ENCODE results near the gene CENPW.
A peak's percentile ranks its signal among the peaks of the same experiment; 100 is the strongest.

CENPW gene

DNA sequence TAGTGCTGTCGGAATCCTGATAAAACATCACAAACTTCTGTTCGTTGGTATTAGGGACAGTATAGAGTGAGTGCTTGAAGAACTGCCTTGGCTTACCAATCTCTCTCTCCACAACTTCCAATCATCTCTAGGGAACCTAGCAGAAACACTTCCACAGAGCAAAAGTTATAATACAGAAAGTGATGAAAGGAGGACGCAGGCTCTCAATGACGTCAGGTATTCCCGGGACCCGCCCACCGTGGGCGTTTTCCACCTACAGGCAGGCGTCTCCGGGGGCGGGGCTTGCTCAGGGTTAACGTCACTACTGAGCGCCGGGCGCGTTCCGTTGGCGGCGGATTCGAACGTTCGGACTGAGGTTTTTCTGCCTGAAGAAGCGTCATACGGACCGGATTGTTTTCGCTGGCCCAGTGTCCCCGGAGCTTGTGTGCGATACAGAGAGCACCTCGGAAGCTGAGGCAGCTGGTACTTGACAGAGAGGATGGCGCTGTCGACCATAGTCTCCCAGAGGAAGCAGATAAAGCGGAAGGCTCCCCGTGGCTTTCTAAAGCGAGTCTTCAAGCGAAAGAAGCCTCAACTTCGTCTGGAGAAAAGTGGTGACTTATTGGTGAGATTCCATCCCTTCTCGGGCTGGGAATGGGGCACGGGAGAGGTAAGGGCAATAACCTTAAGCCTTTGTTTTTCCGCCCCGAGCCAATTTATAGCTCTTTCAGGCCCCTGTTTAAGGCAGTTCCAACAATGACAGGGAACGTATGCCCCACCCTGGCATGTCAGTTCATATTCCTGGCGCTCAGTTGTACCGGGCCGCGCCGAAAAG, at the start of gene CENPW (continued):
- TF ChIP-seq TCF7L2 (IDR thresholded peaks at IDR 0.05; ENCODE audit: borderline replicate concordance, low read depth, low read length) = no peak
- no peak for TF ChIP-seq ZNF792 (tag by site-specific recombination; IDR thresholded peaks at IDR 0.05)
- TF ChIP-seq ZNF391 (tag by site-specific recombination; IDR thresholded peaks at IDR 0.05; ENCODE audit: borderline replicate concordance, low read depth) = no peak
- TF ChIP-seq SETDB1 (IDR thresholded peaks at IDR 0.05; ENCODE audit: insufficient read length, low read length) = peak; percentile 77
- peak; percentile 90 for TF ChIP-seq TRIM28 (IDR thresholded peaks at IDR 0.05; ENCODE audit: borderline replicate concordance, low read length)
- TF ChIP-seq ZSCAN30 (tag by site-specific recombination; IDR thresholded peaks at IDR 0.05) = peak; percentile 20; the same call in 1 of the 2 replicates
- TF ChIP-seq, protein P1, sequence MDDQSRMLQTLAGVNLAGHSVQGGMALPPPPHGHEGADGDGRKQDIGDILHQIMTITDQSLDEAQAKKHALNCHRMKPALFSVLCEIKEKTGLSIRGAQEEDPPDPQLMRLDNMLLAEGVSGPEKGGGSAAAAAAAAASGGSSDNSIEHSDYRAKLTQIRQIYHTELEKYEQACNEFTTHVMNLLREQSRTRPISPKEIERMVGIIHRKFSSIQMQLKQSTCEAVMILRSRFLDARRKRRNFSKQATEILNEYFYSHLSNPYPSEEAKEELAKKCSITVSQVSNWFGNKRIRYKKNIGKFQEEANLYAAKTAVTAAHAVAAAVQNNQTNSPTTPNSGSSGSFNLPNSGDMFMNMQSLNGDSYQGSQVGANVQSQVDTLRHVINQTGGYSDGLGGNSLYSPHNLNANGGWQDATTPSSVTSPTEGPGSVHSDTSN (CRISPR knock-in tag; IDR thresholded peaks at IDR 0.05) = peak; percentile 43; the same call in 1 of the 2 replicates
- TF ChIP-seq ZNF157 (tag by site-specific recombination; IDR thresholded peaks at IDR 0.05) = no peak
- peak; percentile 86 for TF ChIP-seq KLF9 (tag by site-specific recombination; IDR thresholded peaks at IDR 0.05; ENCODE audit: low read depth)
- TF ChIP-seq KLF8 (tag by site-specific recombination; IDR thresholded peaks at IDR 0.05) = peak; percentile 88
- TF ChIP-seq, protein P2, sequence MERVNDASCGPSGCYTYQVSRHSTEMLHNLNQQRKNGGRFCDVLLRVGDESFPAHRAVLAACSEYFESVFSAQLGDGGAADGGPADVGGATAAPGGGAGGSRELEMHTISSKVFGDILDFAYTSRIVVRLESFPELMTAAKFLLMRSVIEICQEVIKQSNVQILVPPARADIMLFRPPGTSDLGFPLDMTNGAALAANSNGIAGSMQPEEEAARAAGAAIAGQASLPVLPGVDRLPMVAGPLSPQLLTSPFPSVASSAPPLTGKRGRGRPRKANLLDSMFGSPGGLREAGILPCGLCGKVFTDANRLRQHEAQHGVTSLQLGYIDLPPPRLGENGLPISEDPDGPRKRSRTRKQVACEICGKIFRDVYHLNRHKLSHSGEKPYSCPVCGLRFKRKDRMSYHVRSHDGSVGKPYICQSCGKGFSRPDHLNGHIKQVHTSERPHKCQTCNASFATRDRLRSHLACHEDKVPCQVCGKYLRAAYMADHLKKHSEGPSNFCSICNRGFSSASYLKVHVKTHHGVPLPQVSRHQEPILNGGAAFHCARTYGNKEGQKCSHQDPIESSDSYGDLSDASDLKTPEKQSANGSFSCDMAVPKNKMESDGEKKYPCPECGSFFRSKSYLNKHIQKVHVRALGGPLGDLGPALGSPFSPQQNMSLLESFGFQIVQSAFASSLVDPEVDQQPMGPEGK (tag by site-specific recombination; IDR thresholded peaks at IDR 0.05) = no peak
- TF ChIP-seq ZNF37A (tag by site-specific recombination; IDR thresholded peaks at IDR 0.05) = no peak
- no peak for TF ChIP-seq ZNF658 (tag by site-specific recombination; IDR thresholded peaks at IDR 0.05)
- TF ChIP-seq ZBTB17 (tag by site-specific recombination; IDR thresholded peaks at IDR 0.05) = peak; percentile 95
- peak; percentile 81 for TF ChIP-seq ZNF335 (tag by site-specific recombination; conservative IDR thresholded peaks at IDR 0.05)
- TF ChIP-seq, protein P3, sequence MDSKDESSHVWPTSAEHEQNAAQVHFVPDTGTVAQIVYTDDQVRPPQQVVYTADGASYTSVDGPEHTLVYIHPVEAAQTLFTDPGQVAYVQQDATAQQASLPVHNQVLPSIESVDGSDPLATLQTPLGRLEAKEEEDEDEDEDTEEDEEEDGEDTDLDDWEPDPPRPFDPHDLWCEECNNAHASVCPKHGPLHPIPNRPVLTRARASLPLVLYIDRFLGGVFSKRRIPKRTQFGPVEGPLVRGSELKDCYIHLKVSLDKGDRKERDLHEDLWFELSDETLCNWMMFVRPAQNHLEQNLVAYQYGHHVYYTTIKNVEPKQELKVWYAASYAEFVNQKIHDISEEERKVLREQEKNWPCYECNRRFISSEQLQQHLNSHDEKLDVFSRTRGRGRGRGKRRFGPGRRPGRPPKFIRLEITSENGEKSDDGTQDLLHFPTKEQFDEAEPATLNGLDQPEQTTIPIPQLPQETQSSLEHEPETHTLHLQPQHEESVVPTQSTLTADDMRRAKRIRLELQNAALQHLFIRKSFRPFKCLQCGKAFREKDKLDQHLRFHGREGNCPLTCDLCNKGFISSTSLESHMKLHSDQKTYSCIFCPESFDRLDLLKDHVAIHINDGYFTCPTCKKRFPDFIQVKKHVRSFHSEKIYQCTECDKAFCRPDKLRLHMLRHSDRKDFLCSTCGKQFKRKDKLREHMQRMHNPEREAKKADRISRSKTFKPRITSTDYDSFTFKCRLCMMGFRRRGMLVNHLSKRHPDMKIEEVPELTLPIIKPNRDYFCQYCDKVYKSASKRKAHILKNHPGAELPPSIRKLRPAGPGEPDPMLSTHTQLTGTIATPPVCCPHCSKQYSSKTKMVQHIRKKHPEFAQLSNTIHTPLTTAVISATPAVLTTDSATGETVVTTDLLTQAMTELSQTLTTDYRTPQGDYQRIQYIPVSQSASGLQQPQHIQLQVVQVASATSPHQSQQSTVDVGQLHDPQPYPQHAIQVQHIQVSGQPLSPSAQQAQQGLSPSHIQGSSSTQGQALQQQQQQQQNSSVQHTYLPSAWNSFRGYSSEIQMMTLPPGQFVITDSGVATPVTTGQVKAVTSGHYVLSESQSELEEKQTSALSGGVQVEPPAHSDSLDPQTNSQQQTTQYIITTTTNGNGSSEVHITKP (tag by site-specific recombination; IDR thresholded peaks at IDR 0.05) = peak; percentile 45; the same call in 1 of the 2 replicates
- TF ChIP-seq ZNF600 (tag by site-specific recombination; IDR thresholded peaks at IDR 0.05) = peak; percentile 56; the same call in 1 of the 2 replicates
- TF ChIP-seq ZNF214 (tag by site-specific recombination; IDR thresholded peaks at IDR 0.05; ENCODE audit: borderline replicate concordance) = no peak
- TF ChIP-seq, protein P4, sequence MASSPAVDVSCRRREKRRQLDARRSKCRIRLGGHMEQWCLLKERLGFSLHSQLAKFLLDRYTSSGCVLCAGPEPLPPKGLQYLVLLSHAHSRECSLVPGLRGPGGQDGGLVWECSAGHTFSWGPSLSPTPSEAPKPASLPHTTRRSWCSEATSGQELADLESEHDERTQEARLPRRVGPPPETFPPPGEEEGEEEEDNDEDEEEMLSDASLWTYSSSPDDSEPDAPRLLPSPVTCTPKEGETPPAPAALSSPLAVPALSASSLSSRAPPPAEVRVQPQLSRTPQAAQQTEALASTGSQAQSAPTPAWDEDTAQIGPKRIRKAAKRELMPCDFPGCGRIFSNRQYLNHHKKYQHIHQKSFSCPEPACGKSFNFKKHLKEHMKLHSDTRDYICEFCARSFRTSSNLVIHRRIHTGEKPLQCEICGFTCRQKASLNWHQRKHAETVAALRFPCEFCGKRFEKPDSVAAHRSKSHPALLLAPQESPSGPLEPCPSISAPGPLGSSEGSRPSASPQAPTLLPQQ (tag by site-specific recombination; IDR thresholded peaks at IDR 0.05) = 0 out of 2 replicates have a peak, but pooled peaks have one; percentile 30
- TF ChIP-seq, protein P5, sequence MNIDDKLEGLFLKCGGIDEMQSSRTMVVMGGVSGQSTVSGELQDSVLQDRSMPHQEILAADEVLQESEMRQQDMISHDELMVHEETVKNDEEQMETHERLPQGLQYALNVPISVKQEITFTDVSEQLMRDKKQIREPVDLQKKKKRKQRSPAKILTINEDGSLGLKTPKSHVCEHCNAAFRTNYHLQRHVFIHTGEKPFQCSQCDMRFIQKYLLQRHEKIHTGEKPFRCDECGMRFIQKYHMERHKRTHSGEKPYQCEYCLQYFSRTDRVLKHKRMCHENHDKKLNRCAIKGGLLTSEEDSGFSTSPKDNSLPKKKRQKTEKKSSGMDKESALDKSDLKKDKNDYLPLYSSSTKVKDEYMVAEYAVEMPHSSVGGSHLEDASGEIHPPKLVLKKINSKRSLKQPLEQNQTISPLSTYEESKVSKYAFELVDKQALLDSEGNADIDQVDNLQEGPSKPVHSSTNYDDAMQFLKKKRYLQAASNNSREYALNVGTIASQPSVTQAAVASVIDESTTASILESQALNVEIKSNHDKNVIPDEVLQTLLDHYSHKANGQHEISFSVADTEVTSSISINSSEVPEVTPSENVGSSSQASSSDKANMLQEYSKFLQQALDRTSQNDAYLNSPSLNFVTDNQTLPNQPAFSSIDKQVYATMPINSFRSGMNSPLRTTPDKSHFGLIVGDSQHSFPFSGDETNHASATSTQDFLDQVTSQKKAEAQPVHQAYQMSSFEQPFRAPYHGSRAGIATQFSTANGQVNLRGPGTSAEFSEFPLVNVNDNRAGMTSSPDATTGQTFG (tag by site-specific recombination; IDR thresholded peaks at IDR 0.05; ENCODE audit: borderline replicate concordance) = no peak
- TF ChIP-seq GLI4 (tag by site-specific recombination; IDR thresholded peaks at IDR 0.05) = no peak
- TF ChIP-seq ZSCAN23 (tag by site-specific recombination; IDR thresholded peaks at IDR 0.05) = no peak
- no peak for TF ChIP-seq RBAK (tag by site-specific recombination; IDR thresholded peaks at IDR 0.05)
- TF ChIP-seq ZNF76 (tag by site-specific recombination; IDR thresholded peaks at IDR 0.05; ENCODE audit: borderline replicate concordance, low read depth) = peak; percentile 44; the same call in 1 of the 2 replicates
- TF ChIP-seq, protein P6, sequence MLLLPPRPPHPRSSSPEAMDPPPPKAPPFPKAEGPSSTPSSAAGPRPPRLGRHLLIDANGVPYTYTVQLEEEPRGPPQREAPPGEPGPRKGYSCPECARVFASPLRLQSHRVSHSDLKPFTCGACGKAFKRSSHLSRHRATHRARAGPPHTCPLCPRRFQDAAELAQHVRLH (tag by site-specific recombination; IDR thresholded peaks at IDR 0.05) = no peak
- no peak for TF ChIP-seq ZNF19 (tag by site-specific recombination; IDR thresholded peaks at IDR 0.05; ENCODE audit: low read depth)
- TF ChIP-seq BCL11A (tag by site-specific recombination; IDR thresholded peaks at IDR 0.05; ENCODE audit: low read depth) = no peak
- TF ChIP-seq ZNF558 (tag by site-specific recombination; IDR thresholded peaks at IDR 0.05) = peak; percentile 42; the same call in 1 of the 2 replicates
- no peak for TF ChIP-seq GLIS1 (tag by site-specific recombination; IDR thresholded peaks at IDR 0.05)
